Psoas muscle (tissue), 8 donors: Measurements from ENCODE around the gene MCM8. TPM values are rescaled to one million over a fixed set of nuclear protein-coding genes. Genes with fewer than 3 reads are reported as not detected.

Experiments used
- ATAC-seq, 4 donors: fragments of 200-7000 bp; cut with Tn5 transposase; one replicate each; pipeline ENCODE4 v1.9.1; 2020; ENCODE audit warnings: moderate library complexity in 3 of 4, mild to moderate bottlenecking in 2 of 4
- DNase-seq, 2 donors: peaks; one replicate each; pipeline ENCODE4 v3.0.0-alpha.2; 2020
- H3K27ac ChIP-seq: fragments of 200-600 bp; one replicate; pipeline ENCODE4 v1.8.0; 2022
- H3K27me3 ChIP-seq, 3 donors: fragments of 200-600 bp in 1 of 3; one replicate each; pipeline versions ENCODE4 v1.6.1 to v1.8.0; 2013 to 2022; ENCODE audit warnings: low read length in 2 of 3, mild to moderate bottlenecking in 2 of 3, moderate library complexity in 1 of 3; ENCODE audit not compliant: insufficient read depth in 3 of 3
- H3K36me3 ChIP-seq, 2 donors: fragments of 200-600 bp in 1 of 2; one replicate each; pipeline versions ENCODE4 v1.6.1 to v1.8.0; 2013 to 2022; ENCODE audit warnings: low read depth in 1 of 2, mild to moderate bottlenecking in 1 of 2, moderate library complexity in 1 of 2; ENCODE audit not compliant: insufficient read depth in 1 of 2
- H3K4me1 ChIP-seq: fragments of 200-600 bp; one replicate; pipeline ENCODE4 v1.8.0; 2022
- H3K4me3 ChIP-seq: fragments of 200-600 bp; one replicate; pipeline ENCODE4 v1.8.0; 2022; ENCODE audit warnings: mild to moderate bottlenecking
- H3K9me3 ChIP-seq: fragments of 200-600 bp; one replicate; pipeline ENCODE4 v1.8.0; 2022
- CTCF ChIP-seq: fragments of 200-600 bp; IDR thresholded peaks from one replicate; pipeline ENCODE4 v1.8.0; 2022; ENCODE audit warnings: antibody characterized with exemption
- WGBS, 3 donors: extraction: QIAGEN DNeasy Blood & Tissue Kit; methylation state at CpG; one replicate each; pipeline versions ENCODE4 v1.1.6 to v1.1.7; 2013; 5-methylcytosine and 5-hydroxymethylcytosine counted together
- intact Hi-C, 2 donors: fragments of 100-400 bp; cut with DNase I; formaldehyde crosslinking; loops; one replicate each; pipeline versions ENCODE4 v1.11.0 to v1.14.2; 2022
- polyA plus RNA-seq, 3 donors: library from polyadenylated mRNA; stranded (reverse); fragments of 200-250 nt; gene quantifications; one replicate each; pipeline ENCODE4 v1.2.3, GENCODE V29; 2013
- total RNA-seq, 4 donors: library from RNA; stranded (reverse); fragmentation: NEBNext Ultra II Directional in 2 of 4; extraction: Animal tissue kit (Norgen Biotek cat#: 25700) in 2 of 4; gene quantifications; one replicate each; pipeline versions ENCODE4 v1.2.1 to v1.2.4, GENCODE V29; 2021 to 2023
- donor health status: healthy with polysubstance abuse.
- donor health status: DM: no; HTN: no; CAD: no; lungs with moderate emphysema.
- donor health status: Bipolar disorder and iron deficiency.
- donor health status: healthy.
- donor health status: DM: yes; HTN: yes; CAD: no.
- donor health status: DM: no; HTN: no; CAD: no.
- donor health status: DM: no; HTN: no; CAD: no.
- donor health status: DM: yes; HTN: yes; CAD: no.

The MCM8 gene
- total and polyA plus RNA-seq, 7 donors = 2.9 to 14.8 (median 6.2) TPM

- Histone ChIP-seq H3K36me3 (no peaks in the 10 kb centered on the region), H3K27me3 (peaks cover 0 to 4% (median 0%) of the 10 kb centered on the region in 3 donors), H3K4me3 (no peak overlapping the region), H3K27ac (no peak overlapping the region), H3K4me1 (no peaks in the 10 kb centered on the region), H3K9me3 (no peaks in the 10 kb centered on the region)
- 28 to 44% (median 39%) methylated on average over 1 of the region's 1 CpG for WGBS, 3 donors
- ATAC-seq (no peak), DNase-seq (no peak)
- intact Hi-C loops = no loop called here
- no peak for TF ChIP-seq CTCF
Measured at GRCh38 chr20:5920581-5920980, 29.9 kb upstream of the MCM8 start.

- no peak for DNase-seq
- WGBS, 3 donors = 58 to 70% (median 69%) methylated on average over 5 of the region's 5 CpGs
- H3K4me1 ChIP-seq = no peaks in the 10 kb centered on the region
- H3K9me3 ChIP-seq = no peaks in the 10 kb centered on the region
- H3K36me3 ChIP-seq = no peaks in the 10 kb centered on the region
- peaks cover 0 to 4% (median 0%) of the 10 kb centered on the region in 3 donors for H3K27me3 ChIP-seq
- TF ChIP-seq CTCF = no peak
- no peak for ATAC-seq
- no peak overlapping the region for H3K27ac ChIP-seq
- intact Hi-C loops = no loop called here
- H3K4me3 ChIP-seq = no peak overlapping the region
Measured at GRCh38 chr20:5923493-5923892, 27.0 kb upstream of the MCM8 start.

- H3K4me3 ChIP-seq = no peak overlapping the region
- DNase-seq (no peak), ATAC-seq (no peak)
- no peak overlapping the region for H3K27ac ChIP-seq
- intact Hi-C loops = no loop called here
- 47 to 51% (median 49%) methylated on average over 3 of the region's 3 CpGs for WGBS, 3 donors
- H3K27me3 ChIP-seq = peaks cover 0 to 4% (median 0%) of the 10 kb centered on the region in 3 donors
- no peak for TF ChIP-seq CTCF
- H3K36me3 ChIP-seq = no peaks in the 10 kb centered on the region
- H3K4me1 ChIP-seq = no peaks in the 10 kb centered on the region
- no peaks in the 10 kb centered on the region for H3K9me3 ChIP-seq
Measured at GRCh38 chr20:5925551-5925950, 24.9 kb upstream of the MCM8 start.

GRCh38 chr20:5927749-5928462 lies 22.5 kb upstream of the MCM8 start:
- DNase-seq (no peak), ATAC-seq (no peak)
- no peak overlapping the region for H3K4me3 ChIP-seq
- H3K27ac ChIP-seq = no peak overlapping the region
- 78 to 80% (median 80%) methylated on average over 11 of the region's 11 CpGs for WGBS, 3 donors
- intact Hi-C loops = no loop called here
- no peaks in the 10 kb centered on the region for H3K27me3 ChIP-seq
- TF ChIP-seq CTCF = no peak
- H3K36me3 ChIP-seq = no peaks in the 10 kb centered on the region
- no peaks in the 10 kb centered on the region for H3K4me1 ChIP-seq
- H3K9me3 ChIP-seq = no peaks in the 10 kb centered on the region
